Activated T-cell treated with anti-CD3 and anti-CD28 coated beads for 24 hours (primary cell): ENCODE results near the gene TTC39A.

Experiments
- DNase-seq: peaks from one replicate; pipeline ENCODE4 v3.0.0-alpha.2; 2020; ENCODE audit warnings: low read depth

The TTC39A gene

GRCh38 chr1:51297401-51298321, 32.7 kb downstream of the TTC39A start:
- DNase-seq: no peak

DNA sequence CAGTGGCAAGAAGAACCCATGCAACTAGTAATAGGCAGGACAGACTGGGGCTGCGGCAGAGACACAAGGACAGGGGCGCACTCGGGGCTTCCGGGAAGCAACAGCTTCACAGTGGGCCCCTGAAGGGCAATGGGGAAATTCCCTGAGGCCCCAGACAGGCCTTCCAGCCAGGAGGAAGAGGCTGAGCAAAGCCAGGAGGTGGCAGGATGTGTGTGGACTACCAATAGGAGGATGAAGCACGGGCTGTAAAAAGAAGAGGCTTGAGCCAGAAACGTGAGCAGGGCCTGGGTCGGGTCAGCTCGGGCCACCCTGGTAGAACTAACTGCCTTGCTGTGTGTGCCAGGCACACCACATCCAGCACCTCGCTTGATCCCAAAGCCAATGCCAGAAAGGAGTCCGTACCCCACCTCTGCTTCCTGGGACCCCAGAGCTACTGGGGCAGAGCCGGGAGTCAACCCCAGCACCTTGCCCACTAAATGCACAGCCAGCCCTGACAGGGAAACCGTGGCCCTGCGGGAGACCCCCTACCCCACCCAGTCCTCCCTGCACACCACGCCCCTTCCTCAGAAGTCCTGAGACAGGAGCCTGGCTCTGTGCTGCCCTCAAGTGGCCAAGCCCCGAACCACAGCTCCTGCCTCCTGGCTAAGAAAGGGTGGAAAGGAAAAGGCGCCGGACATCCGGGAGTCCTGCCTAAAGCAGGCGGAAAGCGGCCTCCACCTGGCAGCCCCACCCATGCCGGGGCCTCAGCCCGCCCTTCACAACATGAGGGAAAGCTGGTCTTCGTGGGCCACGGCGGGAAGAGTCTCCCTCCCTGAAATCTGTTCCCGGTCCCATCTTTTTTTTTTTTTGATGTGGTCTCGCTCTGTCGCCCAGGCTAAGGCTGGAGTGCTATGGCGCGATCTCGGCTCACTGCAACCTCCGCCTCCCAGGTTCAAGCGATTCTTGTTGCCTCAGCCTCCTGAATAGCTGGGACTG, 33.7 kb downstream of the TTC39A start:
- DNase-seq: peak; percentile 60

DNA sequence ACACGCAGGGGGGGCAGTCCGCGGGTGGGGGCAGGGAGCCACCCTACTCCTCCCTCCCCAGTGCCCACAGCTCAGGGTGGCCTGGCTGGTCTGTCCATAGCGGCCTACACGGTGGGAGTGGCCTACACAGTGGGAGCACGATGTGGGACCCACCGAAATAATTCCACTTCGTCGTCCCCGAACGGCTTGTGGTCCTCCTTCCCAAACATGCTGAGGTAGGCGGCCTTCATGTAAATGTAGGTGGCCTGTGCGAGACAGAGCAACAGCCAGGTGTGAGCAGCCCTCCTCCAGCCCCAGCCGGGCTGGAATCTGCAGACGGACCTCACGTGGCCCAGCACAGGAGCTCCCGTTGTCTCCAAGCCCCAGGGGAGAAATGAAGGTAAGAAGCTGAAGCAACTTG, 34.4 kb downstream of the TTC39A start:
- DNase-seq: no peak

DNA sequence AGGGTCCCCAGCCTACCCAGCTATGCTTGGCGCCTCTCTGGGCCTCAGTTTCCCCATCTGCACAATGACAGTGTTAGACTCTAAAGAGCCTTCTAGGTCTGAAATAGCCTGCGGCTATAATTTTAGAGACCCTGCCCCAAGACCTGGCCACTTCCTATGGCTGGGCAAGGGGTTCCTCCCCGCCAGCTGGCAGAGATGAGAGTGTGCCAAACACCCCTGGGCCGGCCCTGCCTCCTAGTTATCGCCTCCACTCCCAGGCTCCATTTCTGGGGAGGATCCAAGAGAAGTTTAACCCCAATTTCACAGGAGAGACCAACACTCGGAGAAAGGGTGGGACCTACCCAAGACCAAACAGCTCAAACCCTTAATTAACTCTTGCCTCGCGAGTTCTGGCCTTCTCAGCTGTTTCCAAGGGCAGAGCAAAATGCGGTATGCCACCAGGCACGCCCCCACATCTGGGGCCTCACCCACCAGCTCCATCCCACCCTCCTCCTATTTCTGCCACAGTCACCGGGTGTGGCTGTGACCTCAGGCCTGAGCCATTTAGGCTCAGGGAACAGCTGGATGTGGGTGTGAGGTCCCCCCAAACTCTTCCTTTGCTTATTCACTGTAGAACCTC, 35.7 kb downstream of the TTC39A start:
- no peak for DNase-seq

GRCh38 chr1:51293898-51294515, 36.4 kb downstream of the TTC39A start:
- no peak for DNase-seq

DNA sequence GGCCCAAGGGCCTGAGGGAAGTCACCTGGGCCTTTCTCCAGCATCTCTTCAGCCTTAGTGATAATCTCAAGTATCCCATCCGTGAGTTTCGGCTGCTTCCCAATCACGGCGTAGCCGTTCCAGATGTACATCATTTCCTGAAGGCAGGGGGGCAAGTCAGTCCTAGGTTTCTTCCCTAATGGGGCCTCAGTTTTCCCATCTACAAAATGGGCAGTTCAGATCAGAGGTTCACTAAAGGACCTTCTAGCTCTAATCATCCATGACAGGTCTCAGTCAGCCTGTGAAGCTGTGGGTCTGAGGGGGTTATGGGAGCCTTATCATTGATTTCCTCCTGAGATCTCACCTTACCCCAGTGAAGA, 39.9 kb downstream of the TTC39A start:
- DNase-seq: no peak

DNA sequence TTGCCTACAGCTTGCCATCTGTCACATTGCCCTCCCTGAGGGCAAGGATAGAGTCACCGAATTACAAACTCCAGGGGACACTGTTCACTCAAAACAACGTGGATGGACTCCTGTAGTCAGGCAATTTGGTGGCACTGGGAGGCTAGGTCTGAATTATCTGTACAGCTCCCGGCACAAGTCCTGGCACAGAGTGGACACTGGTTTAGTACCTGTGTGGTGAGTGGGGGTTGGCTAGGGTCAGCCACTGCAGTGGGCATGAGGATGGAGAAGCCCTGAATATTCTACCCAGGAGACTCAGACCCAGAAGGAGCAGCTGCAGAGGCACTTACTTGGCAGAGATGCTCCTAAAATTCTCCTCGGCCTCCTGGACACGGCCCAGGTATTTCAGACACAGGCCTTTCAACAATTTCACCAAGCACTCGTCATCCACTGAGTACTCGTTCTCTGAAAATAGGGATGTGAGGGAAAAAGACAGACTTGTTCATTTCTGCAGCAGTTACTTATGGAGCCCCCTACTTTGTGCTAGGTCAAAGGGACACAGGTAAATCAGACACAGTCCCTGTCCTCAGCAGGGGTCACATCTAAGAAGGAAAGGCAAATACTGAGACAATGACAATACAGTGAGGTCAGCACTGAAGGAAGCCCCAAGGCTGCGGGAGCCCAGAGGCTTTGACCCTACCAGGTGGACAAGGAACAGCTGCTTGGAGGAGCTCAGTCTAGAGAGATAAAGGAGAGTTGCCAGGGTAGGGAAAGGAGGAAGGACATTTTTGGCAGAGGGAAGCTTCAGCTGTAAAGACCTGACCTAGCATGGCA, 40.5 kb downstream of the TTC39A start:
- DNase-seq: no peak

DNA sequence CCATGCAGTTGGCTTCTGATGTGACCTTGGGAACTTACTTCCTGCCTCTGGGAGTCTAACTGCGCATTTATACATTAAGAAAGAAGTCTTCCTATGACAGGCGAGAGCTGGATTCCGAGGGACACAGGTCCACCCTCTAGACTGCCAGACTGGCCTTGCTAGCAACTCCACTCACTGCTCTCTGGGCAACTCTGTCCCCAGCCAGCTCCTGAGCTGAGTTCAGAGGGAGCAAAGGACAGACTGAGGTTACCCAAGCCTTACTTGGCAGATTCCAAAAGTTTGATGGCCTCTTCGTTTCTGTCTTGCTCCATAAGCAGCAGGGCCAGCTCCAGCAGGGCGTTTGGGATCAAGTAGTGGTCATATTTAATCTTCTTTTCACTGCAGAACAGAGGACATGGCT, 41.8 kb downstream of the TTC39A start:
- DNase-seq: no peak

DNA sequence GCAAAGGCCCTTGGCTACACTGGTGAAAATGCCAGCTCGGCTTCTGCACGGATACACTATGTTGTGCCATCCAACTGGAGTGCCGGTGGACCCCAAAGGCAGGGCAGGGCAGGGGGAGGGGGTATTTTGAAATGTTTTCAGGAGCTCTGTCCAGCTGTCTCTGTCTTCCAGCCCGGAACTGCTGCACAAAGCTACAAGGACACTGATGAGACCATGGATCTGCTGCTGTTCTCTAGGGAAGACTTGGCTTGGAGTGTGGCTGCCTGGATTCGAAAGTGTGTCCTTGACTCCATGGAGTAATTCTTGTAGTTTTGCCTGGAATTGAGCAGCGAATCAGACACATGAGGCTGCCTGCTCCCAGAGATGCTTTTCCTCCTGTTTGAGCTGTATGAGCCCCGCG, 42.4 kb downstream of the TTC39A start:
- no peak for DNase-seq

GRCh38 chr1:51285055-51285454, 45.3 kb downstream of the TTC39A start:
- no peak for DNase-seq

- no peak for DNase-seq
Observed at GRCh38 chr1:51284487-51284954, 45.8 kb downstream of the TTC39A start.

GRCh38 chr1:51283979-51284378, 46.4 kb downstream of the TTC39A start:
- no peak for DNase-seq

- no peak for DNase-seq
Observed at GRCh38 chr1:51282605-51283004, 47.8 kb downstream of the TTC39A start.

DNA sequence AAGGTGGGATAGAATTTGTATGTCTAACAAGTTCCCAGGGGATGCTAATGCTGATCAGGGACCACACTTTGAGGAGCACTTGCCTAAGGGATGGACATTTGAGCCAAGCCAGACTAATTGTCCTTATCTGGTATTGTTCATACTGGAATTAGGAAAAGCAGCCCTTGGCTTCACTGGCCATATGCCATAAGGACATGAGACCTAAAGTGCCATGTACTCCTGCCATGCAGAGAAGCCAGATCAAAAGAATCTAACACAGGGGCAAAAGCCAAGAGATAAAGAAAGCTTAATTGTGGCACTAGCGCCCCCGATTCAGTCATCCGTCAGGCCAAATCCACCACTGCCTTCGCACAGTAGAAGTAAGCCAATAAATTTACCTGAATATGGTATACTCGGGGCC, 48.6 kb downstream of the TTC39A start:
- DNase-seq: no peak

GRCh38 chr1:51280321-51280978, 49.9 kb downstream of the TTC39A start:
- no peak for DNase-seq

GRCh38 chr1:51276286-51276685, 54.1 kb downstream of the TTC39A start:
- no peak for DNase-seq

DNA sequence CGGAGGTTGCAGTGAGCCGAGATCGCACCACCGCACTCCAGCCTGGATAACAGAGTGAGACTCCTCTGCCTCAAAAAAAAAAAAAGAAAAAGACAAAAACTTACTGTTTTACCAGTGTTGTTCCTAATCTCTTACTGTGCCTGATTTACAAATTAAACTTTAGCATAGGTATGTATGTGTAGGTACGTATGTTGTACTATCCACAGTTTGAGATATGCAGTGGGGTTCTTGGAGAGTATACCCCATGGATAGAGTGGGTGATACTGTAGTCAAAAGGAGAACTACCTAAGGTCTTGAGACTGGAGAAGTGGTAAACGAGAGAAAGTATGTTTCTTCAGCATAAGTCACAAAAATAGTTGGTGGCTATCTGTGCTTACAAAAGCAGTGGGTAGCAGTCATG, 55.7 kb downstream of the TTC39A start:
- DNase-seq: no peak

DNA sequence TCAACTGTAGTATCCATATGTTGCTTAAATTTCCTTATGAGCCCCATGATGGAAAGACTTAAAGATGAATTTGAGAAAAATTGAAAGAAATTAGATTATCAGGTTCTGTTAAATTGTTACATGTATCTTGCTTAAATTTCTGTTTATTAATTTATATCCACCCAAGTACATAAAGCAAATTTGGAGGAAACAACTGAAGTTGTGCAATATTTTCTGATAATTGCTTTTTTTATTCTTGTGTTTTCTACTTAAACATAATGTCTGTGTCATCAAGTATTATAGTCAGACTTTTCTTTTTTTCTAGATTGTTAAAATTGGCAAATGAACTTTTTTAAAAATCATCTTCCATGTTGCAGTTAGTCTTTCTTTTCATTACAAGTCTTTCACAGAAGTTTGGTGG, 57.4 kb downstream of the TTC39A start:
- DNase-seq: no peak

DNA sequence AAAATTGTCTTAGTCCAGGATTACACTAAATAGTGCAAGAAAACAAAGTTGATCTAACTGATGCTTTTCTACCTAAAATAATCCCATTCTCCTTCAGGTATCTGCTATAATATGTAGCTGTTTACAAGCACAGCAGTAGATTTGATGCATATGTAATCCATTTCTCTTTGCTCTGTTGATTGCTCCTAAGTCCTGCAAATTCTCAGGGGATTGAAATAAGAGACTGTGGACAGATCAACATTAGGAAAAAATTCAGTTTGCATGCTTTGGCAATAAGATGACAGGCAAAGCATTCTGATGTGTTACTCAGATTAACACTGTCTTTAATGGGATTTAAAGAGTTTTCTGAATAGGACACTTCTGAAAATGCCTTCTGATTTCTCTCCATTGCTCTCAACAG, 59.6 kb downstream of the TTC39A start:
- DNase-seq: no peak

DNA sequence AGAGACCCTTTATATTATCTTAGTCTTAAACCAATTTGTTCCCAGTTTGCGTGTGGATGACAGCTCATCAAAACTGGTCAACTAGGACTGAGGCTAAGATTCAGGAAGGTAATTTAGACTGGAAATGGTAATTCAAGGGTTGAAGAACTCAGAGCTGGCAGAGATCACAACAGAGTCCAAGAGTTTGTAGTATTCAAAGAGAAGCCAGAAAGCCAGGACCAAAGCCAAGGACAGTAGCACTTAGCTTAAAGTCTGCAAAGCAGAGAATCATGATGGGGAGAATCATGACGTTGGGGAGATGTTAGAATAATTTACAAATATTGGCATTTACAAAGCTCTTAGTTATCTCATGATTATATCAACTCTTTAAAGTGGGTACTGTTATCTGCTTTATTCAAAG, 61.7 kb downstream of the TTC39A start:
- DNase-seq: no peak

- no peak for DNase-seq
Observed at GRCh38 chr1:51266791-51267190, 63.6 kb downstream of the TTC39A start.
